SKM-1 (cell line): ENCODE measurements around the gene ADISSP.

Source experiments
- DNase-seq: peaks from one replicate; lab custom pipeline; 2025; ENCODE audit not compliant: unreplicated experiment; lab: John Stamatoyannopoulos, UW

Gene ADISSP

DNA sequence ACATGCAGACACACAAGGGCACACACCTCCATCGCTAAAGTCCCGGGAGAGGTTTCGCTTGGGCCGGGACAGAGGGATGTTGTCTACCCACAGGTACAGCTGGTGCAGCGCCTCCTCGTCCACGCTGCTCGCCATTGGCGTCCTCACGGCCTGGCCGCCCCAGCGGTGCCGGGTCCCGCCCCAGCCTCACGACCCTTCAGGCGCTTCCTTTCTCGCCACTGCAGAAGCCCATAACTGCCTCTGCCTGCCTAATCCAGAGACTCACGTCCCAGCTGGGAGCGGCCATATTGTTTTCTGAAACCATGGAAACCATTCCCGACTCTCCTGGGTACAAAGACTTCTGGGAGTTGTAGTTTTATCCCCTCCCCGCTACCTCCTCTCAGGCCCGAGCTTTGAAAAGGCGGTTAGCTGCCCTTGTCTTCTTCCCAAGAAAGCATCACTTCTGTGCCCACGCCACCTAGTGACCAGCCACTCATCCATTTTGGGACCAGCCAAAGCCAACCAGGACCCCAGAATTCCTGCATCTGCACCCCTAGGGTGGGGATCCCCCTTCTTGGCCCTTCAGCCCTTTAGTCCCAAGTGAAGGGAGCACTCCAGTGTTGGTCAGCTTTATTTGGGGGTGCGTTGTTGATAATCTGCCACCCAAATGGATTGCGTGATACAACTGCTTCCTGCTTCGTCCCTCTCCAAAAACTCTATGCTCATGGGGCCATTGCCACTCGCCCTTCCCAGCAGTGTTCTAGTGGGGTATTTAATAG lies 13.8 kb upstream of the ADISSP start, which contains the start of gene SPEF1:
TSS of gene SPEF1 (minus strand) at position 296 of the 758 bp plus-strand sequence. CDS start at position 135, 161 bp downstream.
- peak; percentile 62 for DNase-seq

DNA sequence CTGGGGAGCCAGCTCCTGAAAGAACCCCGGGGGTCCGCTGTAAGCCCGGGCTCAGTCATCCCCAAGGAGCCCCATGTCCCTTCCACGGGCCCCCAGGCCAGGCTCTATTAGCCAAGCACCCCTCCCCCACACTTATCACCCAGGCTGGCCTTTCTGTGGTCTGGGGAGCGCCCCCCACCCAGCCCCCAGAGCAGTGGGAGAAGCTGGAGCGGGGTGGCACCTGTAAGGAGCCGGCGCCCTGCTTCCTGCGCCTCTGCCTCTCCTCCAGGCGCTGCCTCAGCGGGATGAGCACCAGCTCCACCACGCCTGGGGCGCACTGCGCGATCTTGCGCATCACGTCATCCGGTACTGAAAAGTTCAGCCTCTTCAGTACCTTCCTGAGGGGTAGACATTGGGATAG lies 11.4 kb upstream of the ADISSP start:
- no peak for DNase-seq

GRCh38 chr20:3777716-3778629 lies 10.4 kb upstream of the ADISSP start:
- DNase-seq: no peak

DNA sequence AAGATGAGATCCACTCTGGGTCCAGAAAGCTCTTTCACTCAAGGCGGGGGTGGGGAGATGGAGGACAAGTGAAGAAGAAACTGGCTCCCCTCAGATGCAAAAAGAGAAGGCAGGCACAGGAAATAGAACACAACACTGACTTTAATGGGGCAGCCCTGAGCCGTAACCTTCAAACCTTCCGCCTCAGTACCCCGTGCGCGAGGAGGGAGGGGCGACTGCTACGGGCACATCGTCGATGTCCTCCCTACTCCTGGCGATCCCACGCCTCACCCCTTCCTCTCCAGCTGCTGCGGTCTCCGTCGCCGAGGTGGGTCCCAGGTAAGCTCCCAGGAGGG lies 9.8 kb upstream of the ADISSP start:
- DNase-seq: no peak

DNA sequence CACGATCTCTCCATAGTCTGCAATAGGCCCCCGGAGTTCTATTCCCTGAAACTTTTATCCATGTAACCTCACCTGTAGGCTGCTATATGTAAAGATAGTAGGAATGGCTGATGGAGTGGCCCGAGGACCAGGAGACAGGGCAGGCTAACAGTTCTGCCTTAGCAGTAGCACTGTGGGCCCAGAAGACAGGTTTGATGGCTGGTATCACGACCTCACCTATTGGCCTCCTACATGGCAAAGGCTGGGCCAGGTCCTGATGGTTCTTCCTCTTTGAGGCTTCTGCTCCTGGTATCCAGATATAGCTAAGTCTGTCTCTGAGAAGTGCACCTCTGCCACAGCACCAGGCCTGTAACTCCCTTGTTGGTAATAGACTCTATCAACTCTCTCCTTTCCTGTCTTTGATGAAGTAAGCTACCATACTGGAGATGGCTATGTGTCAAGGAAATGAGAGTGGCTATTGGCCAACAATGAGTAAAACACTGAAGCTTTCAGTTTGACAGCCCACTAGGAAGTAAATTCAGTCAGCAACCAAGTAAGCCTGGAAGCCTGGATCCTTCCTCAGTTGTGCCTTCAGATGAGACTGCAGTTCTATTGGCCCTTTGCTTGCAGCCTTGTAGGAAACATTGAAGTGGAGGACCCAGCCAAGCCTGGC lies 8.0 kb upstream of the ADISSP start:
- no peak for DNase-seq

DNA sequence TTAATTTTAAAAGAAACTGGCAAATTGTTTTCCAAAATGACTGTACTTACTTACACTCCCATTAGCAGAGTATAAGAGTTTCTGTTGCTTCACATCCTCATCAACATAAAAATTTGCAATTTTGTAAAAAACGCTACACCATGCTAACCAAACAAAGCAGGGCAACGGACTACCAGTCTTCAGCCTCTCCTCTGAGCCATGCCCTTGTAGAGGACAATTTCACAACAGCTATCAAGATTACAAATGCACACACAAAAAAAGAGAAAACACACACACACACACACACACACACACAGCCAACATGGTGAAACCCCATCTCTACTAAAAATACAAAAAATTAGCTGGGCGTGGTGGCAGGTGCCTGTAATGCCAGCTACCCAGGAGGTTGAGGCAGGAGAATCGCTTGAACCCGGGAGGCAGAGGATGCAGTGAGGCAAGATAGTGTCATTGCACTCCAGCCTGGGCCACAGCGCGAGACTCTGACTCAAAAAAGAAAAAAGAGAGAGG lies 4.1 kb upstream of the ADISSP start:
- DNase-seq: no peak

GRCh38 chr20:3768342-3769130 lies 983 bp upstream of the ADISSP start:
- DNase-seq: peak; percentile 17

DNA sequence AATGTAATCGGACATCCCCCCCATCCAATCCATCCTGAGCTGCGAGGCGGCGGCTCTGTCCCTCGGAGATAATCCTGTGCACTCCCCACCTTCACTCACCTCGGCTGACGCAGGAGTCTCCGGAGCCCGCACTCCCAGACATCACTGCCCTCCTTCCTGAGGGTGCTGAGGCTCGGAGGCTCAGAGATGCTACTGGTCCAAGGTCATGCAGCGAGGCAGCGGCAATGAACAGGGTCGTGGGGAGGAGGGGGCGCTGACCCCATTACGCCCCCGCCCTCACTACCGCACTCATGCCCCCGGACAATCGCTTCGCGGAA lies 485 bp downstream of the ADISSP start:
- DNase-seq: no peak

- no peak for DNase-seq
These were observed 987 bp downstream of the ADISSP start for GRCh38 chr20:3766422-3767109.

GRCh38 chr20:3765171-3765882 lies 2.2 kb downstream of the ADISSP start:
- DNase-seq: no peak

DNA sequence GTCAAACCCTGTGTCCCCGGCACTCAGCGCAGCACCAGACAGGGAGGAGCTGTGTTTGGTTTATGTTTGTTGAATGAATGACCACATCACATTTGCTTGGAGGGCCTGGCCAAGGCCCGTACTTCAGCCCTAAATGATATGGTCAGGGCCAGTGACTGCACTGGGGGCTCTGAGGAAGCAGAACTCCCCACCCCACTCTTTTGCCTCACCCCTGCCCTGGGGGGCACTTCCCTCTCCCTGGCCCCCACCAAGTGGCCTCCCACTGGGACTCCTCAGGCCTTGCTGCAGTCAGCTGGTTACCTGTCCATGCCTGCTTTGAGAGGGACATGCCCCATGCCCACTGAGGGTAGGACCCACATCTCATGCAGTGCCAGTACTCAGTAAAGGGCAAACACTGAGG lies 2.9 kb downstream of the ADISSP start:
- DNase-seq: no peak

DNA sequence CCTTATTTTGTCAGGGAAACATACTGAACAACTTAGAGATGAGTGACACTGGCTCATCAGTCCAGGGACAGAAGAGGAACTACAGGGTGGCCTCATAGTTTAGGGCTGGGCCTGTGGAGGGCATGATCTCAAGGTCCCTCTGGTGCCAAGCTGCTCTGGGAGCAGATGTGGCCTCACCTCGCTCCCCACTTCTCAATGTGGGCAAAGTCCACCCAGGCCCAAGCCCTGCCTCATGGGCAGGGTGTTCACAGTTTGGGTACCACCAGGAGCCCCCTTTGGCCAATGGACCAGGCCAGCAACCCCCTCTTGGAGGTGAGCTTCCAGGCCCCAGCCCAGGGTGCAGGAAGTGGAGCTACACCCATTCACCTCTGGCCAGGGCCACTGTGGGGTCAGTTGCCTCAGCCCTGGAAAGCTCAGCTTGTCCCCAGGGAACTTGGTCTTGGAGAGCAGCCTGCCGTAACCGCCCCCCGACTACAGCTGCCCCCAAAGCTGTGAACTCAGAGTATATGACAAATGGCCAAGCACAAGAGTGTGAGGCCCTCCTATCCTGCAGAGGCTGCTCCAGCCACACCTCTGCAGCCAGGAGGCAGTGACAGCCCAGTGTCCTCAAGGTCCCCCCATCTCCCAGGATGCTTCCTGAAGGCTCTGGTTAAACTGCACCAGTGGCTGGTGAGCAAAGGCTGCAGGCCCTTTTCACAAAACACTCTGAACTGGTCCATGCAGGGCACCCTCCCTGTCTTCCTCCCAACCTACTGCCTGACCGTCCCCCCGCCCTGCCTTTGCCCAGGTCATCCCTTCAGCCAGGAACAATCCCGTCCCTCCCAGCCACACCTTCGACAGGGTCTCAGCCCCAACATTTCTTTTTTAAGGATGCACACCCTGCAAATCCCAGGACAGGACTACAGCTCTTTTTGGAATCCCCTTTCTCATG lies 3.6 kb downstream of the ADISSP start:
- no peak for DNase-seq

GRCh38 chr20:3760655-3761348 lies 6.8 kb downstream of the ADISSP start:
- DNase-seq: no peak

DNA sequence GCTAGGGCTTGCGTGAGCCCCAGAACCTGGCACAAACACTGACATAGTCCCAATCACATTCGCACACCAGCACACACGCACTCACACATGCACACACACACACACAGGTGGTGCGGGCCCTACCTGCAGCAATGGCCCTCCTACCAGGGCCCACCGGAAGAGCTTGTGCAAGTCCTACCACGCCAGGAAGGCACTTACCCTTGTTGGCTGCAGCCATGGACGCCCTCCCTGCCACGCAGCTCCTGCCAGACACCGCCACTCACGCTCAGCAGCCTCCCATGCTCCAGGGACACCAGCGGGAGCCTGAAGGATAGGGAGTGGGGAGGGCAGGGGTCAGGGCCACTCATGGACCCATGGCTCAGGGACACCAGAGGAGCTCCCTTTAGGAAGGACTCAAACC lies 7.7 kb downstream of the ADISSP start:
- no peak for DNase-seq

DNA sequence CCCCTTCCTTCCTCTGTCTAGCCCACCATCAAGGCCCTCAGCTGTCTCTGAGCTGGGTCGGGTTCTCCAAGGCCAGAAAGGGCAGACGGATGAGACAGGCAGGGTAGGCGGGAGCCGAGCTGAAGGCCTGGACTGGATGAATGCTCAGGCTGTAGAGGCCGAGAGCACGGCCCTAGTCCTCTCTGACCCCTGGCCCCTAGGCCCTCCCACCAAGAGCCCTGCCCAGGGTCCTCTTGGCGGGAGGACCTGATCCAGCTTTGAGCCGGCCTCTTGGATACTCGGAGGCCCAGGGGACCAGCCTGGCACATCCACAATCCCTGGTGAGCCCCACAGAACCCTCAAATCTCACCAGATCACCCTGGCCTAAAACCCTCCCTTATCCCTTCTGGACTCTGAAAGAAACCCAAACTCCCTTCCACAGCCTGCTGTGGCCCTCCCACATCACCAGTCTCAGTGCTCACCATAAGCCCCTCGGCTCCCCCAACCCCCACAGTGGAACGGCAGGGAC lies 8.2 kb downstream of the ADISSP start:
- DNase-seq: no peak

GRCh38 chr20:3758566-3758965 lies 9.0 kb downstream of the ADISSP start:
- no peak for DNase-seq

GRCh38 chr20:3757268-3757667 lies 10.3 kb downstream of the ADISSP start:
- no peak for DNase-seq
